ENCODE results near the gene SYTL3.
"Not testable (repeated sequence)": the region's sequence is repeated elsewhere in the genome, so short reads cannot be mapped to it uniquely, and the experiment has no call there.

SYTL3 gene

GRCh38 chr6:158701268-158701667 is 51.4 kb downstream of the SYTL3 start:
- not testable (repeated sequence) for DNase-seq

DNA sequence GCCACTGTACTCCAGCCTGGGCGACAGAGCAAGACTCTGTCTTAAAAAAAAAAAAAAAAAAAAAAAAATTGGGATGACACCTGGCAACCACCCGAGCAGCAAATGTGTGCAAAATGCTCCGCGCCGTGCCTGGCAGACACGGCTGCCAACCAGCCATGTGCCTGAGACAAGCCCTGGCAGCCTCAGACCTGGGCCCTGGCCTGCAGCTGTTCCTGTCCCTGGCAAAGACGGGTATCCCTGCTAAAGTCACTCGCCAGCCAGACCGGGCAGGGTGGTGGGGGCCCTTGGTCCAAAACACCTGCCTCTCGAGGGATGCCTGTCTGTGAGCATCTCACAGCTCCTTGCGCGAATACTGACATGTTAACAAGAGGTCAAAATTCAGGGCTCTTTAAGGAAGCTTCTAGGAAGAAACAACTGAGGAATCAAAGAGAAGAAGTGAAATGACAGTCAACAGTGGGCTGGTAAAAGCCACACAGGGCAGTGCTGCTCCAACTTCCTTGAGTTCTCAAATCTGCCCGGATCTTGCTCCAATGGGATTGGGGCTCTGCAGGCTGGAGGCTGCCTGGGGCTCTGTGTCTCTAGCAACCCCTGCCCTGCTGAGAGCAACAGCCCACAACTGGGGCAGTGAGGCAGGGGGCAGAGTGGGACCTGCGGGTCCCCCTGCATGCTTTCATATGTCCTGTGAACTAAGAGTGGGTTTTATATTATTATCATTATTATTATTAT is 53.4 kb downstream of the SYTL3 start:
- DNase-seq, result no peak

DNA sequence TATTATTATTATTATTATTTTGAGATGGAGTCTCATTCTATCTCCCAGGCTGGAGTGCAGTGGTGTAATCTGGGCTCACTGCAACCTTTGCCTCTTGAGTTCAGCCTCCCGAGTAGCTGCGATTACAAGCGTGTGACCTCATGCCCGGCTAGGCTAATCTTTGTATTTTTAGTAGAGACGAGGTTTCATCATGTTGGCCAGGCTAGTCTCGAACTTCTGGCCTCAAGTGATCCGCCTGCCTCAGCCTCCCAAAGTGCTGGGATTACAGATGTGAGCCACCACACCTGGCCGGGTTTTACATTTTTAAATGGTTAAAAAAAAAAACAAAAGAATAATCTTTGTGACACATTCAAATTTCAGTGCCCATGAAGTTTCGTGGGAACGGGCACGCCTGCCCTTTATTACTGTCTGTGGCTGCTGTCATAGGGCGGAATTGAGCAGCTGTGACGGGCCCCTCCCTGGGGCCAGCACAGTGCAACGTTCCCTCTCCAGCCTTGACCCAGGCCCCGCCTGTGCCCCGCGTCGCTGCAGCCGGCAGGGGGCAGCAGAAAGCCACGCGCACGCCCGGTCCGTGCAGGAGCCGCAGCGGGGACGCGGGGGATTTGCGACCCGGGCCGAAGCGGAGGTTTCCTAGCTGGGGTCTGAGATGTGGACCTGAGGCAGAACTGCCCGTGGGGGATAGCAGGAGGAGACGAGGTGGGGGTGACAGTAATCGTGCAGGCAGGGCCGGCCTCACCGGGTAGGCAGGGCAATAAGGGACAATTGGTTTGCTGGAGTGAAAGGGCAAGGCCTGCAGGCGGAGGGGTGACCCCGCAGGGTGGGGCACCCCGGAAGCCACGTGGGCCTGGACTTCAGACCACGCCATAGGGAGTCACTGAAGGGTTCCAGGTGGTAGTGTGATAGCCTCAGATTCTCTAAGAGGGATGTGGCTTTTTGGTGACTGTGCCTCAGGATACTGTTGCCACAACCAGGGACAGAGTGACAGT is 54.3 kb downstream of the SYTL3 start:
- DNase-seq, result peak; percentile 84

DNA sequence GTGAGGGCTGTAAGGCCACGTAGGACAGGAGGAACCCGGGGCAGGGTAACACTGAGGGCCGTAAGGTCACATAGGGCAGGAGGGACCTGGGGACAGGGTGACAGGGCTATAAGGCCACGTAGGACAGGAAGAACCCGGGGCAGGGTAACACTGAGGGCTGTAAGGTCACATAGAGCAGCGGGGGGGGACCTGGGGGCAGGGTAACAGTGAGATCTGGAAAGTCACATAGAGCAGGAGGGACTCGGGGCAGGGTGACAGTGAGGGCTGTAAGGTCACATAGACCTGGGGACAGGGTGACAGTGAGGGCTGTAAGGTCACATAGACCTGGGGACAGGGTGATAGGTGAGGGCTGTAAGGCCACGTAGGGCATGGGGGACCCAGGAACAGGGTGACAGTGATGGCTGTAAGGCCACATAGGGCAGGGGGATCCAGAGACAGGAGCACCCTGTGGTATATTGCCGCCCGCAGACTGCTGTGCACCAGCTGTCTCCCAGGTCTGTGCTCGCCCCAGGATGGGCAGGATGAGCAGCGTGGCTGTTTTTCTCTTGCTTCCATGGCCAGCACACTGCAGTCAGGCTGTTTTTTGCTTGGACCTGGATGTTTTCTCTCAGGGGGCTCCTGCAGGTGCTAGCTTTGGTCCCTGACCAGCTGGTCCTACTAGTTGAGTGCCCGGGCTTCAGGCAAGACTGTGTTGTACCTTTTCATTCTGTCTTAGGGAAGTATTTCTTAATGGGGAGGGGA is 55.7 kb downstream of the SYTL3 start:
- no peak for DNase-seq

- DNase-seq, result peak; percentile 77
Observed at GRCh38 chr6:158706369-158706982, 56.6 kb downstream of the SYTL3 start.

DNA sequence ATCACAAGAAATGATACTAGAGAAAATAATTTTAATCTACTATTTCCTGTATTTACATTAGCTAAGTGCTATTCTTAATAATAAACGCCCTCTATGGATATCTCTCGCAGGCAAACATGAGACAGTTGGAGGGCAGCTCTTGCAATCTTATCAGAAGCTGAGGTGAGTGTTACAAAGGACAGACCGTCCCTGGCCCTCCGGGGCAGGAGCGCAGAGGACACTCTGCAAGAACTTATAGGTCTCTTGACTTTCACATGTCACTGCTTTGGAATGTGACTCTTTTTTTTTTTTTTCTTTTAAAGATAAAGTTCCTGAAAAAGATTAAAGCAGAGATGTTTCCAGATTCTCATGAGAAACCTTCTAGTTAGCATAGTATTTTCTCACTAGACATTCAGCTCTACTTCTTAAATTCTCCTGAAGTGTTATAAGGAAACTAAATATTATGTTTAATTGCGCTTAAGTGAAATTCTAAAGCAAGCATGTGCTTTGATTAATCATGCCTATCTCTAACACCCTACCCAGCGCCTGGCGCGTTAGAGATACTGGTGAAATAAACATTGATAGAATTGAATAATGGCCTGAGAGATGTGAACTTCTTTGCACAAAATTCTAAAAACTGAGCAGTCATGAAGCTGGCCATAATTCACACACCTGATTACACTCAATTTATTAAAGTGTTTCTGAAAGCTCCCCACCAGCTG is 57.4 kb downstream of the SYTL3 start:
- no peak for DNase-seq

GRCh38 chr6:158707821-158708195 is 58.0 kb downstream of the SYTL3 start:
- no peak for DNase-seq

DNA sequence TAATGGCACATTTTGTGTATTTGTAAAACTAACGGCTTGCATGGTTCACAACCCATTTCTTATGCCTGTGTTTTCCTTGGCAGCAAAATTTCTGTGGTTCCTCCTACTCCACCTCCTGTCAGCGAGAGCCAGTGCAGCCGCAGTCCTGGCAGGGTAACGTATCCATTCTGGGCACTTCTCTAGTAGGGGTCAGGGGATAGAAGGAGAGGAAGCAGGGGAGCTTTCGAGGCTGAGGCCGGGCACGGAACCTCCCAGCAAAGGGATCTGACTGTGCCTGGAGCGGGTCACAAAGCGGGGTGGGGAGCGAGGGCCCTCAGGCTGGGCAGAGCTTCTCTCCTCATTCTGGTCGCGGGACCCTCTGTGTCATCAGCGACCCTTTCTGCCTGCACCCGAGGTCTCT is 58.4 kb downstream of the SYTL3 start:
- DNase-seq, result no peak

DNA sequence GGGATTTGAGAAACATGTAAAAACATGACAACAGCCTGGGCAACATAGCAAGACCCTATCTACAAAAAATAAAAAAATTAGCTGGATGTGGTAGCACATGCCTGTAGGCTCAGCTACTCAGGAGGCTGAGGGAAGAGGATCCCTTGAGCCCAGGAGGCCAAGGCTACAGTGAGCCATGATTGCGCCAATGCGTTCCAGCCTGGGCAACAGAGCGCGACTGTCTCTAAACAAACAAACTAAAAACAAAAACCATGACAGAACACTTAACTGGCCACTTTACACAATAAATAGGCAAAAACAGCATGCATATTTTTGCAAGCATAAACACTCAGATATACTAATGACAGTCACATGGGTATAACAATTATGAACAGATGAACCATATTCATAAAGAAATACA is 60.0 kb downstream of the SYTL3 start:
- DNase-seq, result no peak

DNA sequence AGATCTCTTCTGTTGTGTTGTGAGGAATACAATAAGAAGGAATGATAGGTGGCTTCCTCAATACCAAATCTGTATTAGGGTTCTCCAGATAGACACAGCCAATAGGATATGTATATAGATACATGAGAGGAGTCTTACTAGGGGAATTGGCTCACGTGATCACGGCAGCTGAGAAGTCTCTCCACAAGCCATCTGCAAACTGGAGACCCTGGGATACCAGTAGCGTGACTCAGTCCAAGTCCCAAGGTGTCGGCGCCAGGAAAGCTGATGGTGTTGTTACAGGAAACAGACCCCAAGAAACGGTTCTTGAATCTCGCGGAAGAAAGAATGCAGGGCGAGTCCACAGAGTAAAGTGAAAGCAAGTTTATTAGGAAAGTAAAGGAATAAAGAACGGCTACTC is 61.4 kb downstream of the SYTL3 start:
- no peak for DNase-seq

- DNase-seq, result no peak
Observed at GRCh38 chr6:158713469-158713868, 63.6 kb downstream of the SYTL3 start.

- no peak for DNase-seq
Observed at GRCh38 chr6:158714706-158715105, 64.9 kb downstream of the SYTL3 start.

- DNase-seq, result no peak
Observed at GRCh38 chr6:158715330-158716311, 65.8 kb downstream of the SYTL3 start.

GRCh38 chr6:158717341-158718330 is 67.8 kb downstream of the SYTL3 start:
- DNase-seq, result no peak

GRCh38 chr6:158718461-158719046 is 68.7 kb downstream of the SYTL3 start:
- peak; percentile 62 for DNase-seq

DNA sequence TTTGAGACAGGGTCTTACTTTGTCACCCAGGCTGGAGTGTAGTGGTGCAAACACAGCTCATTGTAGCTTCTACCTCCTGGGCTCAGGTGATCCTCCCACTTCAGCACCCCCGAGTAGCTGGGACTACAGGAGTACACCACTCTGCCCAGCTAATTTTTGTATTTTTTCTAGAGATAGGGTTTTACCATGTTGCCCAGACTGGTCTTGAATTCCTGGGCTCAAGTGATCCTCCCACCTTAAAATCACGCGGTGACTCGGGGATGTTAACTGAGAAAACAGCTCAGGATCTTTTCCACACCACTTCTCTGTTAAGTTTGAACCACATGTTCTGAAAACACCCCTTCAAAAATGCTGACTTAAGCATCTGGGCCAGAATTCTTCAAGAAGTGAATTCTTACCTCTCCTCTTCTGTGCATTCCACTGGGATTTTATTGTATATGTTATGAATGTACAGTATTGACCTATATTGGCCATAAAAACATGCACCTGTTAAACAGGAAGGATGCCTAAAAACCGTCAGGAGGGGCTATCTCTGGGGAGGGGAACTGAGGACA is 72.4 kb downstream of the SYTL3 start:
- DNase-seq, result no peak

- no peak for DNase-seq
Observed at GRCh38 chr6:158725704-158726103, 75.8 kb downstream of the SYTL3 start.

DNA sequence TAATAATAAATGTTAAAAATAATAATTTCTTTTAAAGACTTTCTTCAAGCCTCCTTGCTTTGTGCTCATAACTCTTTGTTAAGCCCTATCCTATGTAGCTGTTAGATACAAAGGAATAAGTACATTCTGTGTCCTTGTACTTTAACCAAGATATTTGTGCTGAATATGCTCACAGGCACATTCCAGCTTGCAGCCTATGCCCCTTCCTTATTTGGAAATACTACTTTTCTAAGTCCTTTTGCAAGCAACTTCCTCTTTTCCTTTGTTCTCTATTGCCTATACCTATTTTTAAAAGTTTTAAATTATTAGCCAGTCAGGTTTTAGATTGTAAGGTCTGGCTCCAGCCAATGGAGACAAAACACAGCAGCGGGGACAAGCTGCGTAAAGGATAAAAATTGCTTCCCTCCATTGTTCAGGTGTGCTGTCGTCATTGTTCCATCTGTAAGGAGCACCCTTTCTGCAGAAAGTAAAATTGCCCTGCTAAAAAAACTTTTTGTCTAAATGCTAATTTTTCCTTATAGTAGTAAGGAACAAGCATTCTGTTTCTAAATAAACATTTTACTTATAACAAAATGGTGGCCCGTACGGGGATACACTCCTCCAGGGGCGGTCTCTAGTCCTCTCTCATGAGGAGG is 80.2 kb downstream of the SYTL3 start:
- no peak for DNase-seq

- no peak for DNase-seq
Observed at GRCh38 chr6:158730541-158730907, 80.7 kb downstream of the SYTL3 start.

Data from NCI-H82 (cell line).